HEK293 (cell line): ENCODE data around the gene ARL11.

Source experiments
- CTCF ChIA-PET: fragments of 350-600 bp; formaldehyde crosslinking; extraction: SDS; loops from one replicate; lab custom pipeline; 2021; ENCODE audit warnings: antibody characterized with exemption; lab: Yijun Ruan, JAX
- POLR2A ChIA-PET: fragments of 300-600 bp; formaldehyde crosslinking; extraction: SDS; loops from one replicate; lab custom pipeline; 2020; ENCODE audit warnings: antibody characterized with exemption, inconsistent platforms; lab: Yijun Ruan, JAX
- H3K27ac ChIP-seq: fragments of 200-500 bp; sonication (Bioruptor generic); 2 replicates; pipeline ENCODE4 v1.5.1; 2014; ENCODE audit warnings: low read depth, low read length, control low read depth, inconsistent platforms; ENCODE audit errors: extremely low read depth
- H3K36me3 ChIP-seq, 2 experiments: fragments of 200-500 bp in 1 of 2; sonication (Bioruptor generic) in 1 of 2; 1 replicate in 1 of 2; 2 replicates in 1 of 2; pipeline ENCODE4 v1.5.1; 2014 to 2017; ENCODE audit warnings: inconsistent platforms in 2 of 2, low read length in 2 of 2; ENCODE audit not compliant: control insufficient read depth in 2 of 2, insufficient read depth in 1 of 2
- H3K4me1 ChIP-seq: fragments of 200-500 bp; sonication (Bioruptor generic); 2 replicates; pipeline ENCODE4 v1.5.1; 2014; ENCODE audit warnings: mild to moderate bottlenecking, low read length, inconsistent platforms; ENCODE audit not compliant: control insufficient read depth, insufficient read depth
- H3K4me3 ChIP-seq: 2 replicates; pipeline ENCODE4 v1.5.1; 2011; ENCODE audit warnings: low read depth, mild to moderate bottlenecking, control low read depth, low read length, moderate library complexity
- H3K9me3 ChIP-seq: fragments of 200-500 bp; sonication (Bioruptor generic); 2 replicates; pipeline ENCODE4 v1.5.1; 2014; ENCODE audit warnings: low read depth, low read length, inconsistent platforms; ENCODE audit not compliant: control insufficient read depth, insufficient read depth
- HOXC10 ChIP-seq: sonication (generic); formaldehyde crosslinking; IDR thresholded peaks from 2 replicates; pipeline ENCODE4 v1.8.1; 2023; ENCODE audit warnings: mild to moderate bottlenecking, missing genetic modification reagents
- SP2 ChIP-seq: fragments of 450-650 bp; formaldehyde crosslinking; IDR thresholded peaks from 2 replicates; pipeline ENCODE4 v1.5.1; 2016; ENCODE audit warnings: missing biosample characterization, missing genetic modification characterization
- ZBTB17 ChIP-seq: fragments of 450-650 bp; formaldehyde crosslinking; IDR thresholded peaks from 2 replicates; pipeline ENCODE4 v1.5.1; 2016; ENCODE audit warnings: missing biosample characterization, missing genetic modification characterization
- ZBTB6 ChIP-seq: fragments of 450-650 bp; formaldehyde crosslinking; IDR thresholded peaks from 2 replicates; pipeline ENCODE4 v1.5.1; 2017; ENCODE audit warnings: missing biosample characterization, missing genetic modification characterization
- ZBTB8A ChIP-seq: fragments of 450-650 bp; formaldehyde crosslinking; IDR thresholded peaks from 2 replicates; pipeline ENCODE4 v1.5.1; 2016; ENCODE audit warnings: missing biosample characterization, missing genetic modification characterization
- ZFP69B ChIP-seq: fragments of 450-650 bp; formaldehyde crosslinking; IDR thresholded peaks from 2 replicates; pipeline ENCODE4 v1.5.1; 2016; ENCODE audit warnings: missing biosample characterization, missing genetic modification characterization
- ZNF175 ChIP-seq: fragments of 450-650 bp; formaldehyde crosslinking; IDR thresholded peaks from 2 replicates; pipeline ENCODE4 v1.5.1; 2016; ENCODE audit warnings: missing biosample characterization, missing genetic modification characterization
- ZNF311 ChIP-seq: fragments of 450-650 bp; formaldehyde crosslinking; IDR thresholded peaks from 2 replicates; pipeline ENCODE4 v1.5.1; 2017; ENCODE audit warnings: missing biosample characterization, missing genetic modification characterization, borderline replicate concordance
- ZNF324 ChIP-seq: fragments of 450-650 bp; formaldehyde crosslinking; IDR thresholded peaks from 2 replicates; pipeline ENCODE4 v1.5.1; 2016; ENCODE audit warnings: missing biosample characterization, missing genetic modification characterization
- ZNF335 ChIP-seq: fragments of 450-650 bp; formaldehyde crosslinking; conservative IDR thresholded peaks from 2 replicates; pipeline ENCODE4 v1.5.1; 2016; ENCODE audit warnings: missing biosample characterization, missing genetic modification characterization
- ZNF341 ChIP-seq: fragments of 450-650 bp; formaldehyde crosslinking; IDR thresholded peaks from 2 replicates; pipeline ENCODE4; 2016; ENCODE audit warnings: low read depth, missing biosample characterization, missing genetic modification characterization
- ZNF416 ChIP-seq: fragments of 450-650 bp; formaldehyde crosslinking; IDR thresholded peaks from 2 replicates; pipeline ENCODE4 v1.5.1; 2016; ENCODE audit warnings: missing biosample characterization, missing genetic modification characterization
- ZNF514 ChIP-seq: fragments of 450-650 bp; formaldehyde crosslinking; IDR thresholded peaks from 2 replicates; pipeline ENCODE4 v1.5.1; 2016; ENCODE audit warnings: missing biosample characterization, missing genetic modification characterization
- ZNF548 ChIP-seq: fragments of 450-650 bp; formaldehyde crosslinking; IDR thresholded peaks from 2 replicates; pipeline ENCODE4 v1.5.1; 2016; ENCODE audit warnings: missing biosample characterization, missing genetic modification characterization
- ZNF555 ChIP-seq: fragments of 450-650 bp; formaldehyde crosslinking; conservative IDR thresholded peaks from 2 replicates; pipeline ENCODE4 v1.5.1; 2017; ENCODE audit warnings: missing biosample characterization, mild to moderate bottlenecking, missing genetic modification characterization, inconsistent platforms
- ZNF580 ChIP-seq: fragments of 450-650 bp; formaldehyde crosslinking; IDR thresholded peaks from 2 replicates; pipeline ENCODE4 v1.5.1; 2016; ENCODE audit warnings: missing biosample characterization, missing genetic modification characterization
- ZNF610 ChIP-seq: fragments of 450-650 bp; formaldehyde crosslinking; IDR thresholded peaks from 2 replicates; pipeline ENCODE4 v1.5.1; 2016; ENCODE audit warnings: missing biosample characterization, missing genetic modification characterization, borderline replicate concordance
- ZNF645 ChIP-seq: fragments of 450-650 bp; formaldehyde crosslinking; IDR thresholded peaks from 2 replicates; pipeline ENCODE4; 2016; ENCODE audit warnings: missing biosample characterization, missing genetic modification characterization
- ZNF660 ChIP-seq: fragments of 450-650 bp; IDR thresholded peaks from 2 replicates; pipeline ENCODE4 v1.5.1; 2018; ENCODE audit warnings: missing biosample characterization, mild to moderate bottlenecking, missing genetic modification characterization
- ZNF701 ChIP-seq: fragments of 450-650 bp; formaldehyde crosslinking; IDR thresholded peaks from 2 replicates; pipeline ENCODE4 v1.5.1; 2016; ENCODE audit warnings: missing biosample characterization, missing genetic modification characterization
- ZNF768 ChIP-seq: fragments of 450-650 bp; formaldehyde crosslinking; IDR thresholded peaks from 2 replicates; pipeline ENCODE4 v1.5.1; 2018; ENCODE audit warnings: missing biosample characterization, mild to moderate bottlenecking, missing genetic modification characterization
- ZSCAN4 ChIP-seq: fragments of 450-650 bp; formaldehyde crosslinking; IDR thresholded peaks from 2 replicates; pipeline ENCODE4 v1.5.1; 2017; ENCODE audit warnings: missing biosample characterization, missing genetic modification characterization
- TF ChIP-seq, protein P1 (sequence below): IDR thresholded peaks from 2 replicates; pipeline ENCODE4 v1.6.1; 2011; ENCODE audit warnings: mild to moderate bottlenecking, low read depth, low read length, borderline replicate concordance
- TF ChIP-seq, protein P2 (sequence below): fragments of 450-650 bp; formaldehyde crosslinking; IDR thresholded peaks from 2 replicates; pipeline ENCODE4 v1.5.1; 2017; ENCODE audit warnings: missing biosample characterization, missing genetic modification characterization

The ARL11 gene

DNA sequence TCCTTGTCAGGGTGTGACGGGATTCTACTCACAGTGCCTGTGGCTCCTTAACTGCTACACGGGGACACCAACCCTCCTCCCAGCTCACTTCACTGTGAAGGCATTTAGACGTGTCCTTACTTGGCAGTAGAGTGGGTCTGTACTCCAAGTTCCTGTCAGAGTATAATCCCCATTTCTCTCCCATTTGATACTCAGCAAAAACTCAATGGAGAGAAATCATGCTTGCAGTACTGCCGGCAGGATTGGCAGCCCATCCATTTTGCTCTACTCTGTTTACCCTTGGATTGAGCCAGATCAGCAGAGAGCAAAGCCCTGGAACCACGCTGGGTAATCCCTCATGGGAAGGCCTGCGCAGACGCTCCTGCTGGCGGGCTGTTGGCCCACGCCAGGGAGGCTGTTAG lies 28.9 kb downstream of the ARL11 start:
- Histone ChIP-seq H3K36me3 (peaks cover 0 to 12% of the 10 kb centered on the region in 2 experiments; a peak in 2 of 3 replicates), H3K27ac (no peak overlapping the region), H3K4me1 (no peaks in the 10 kb centered on the region), H3K4me3 (no peak overlapping the region), H3K9me3 (no peaks in the 10 kb centered on the region)
- ChIA-PET CTCF (no interaction called here), POLR2A (no interaction called here)
- no peak for TF ChIP-seq ZSCAN4 (tag by site-specific recombination)
- TF ChIP-seq ZBTB8A = no peak
- no peak for TF ChIP-seq ZNF341
- no peak for TF ChIP-seq HOXC10 (CRISPR knock-in tag)
- no peak for TF ChIP-seq SP2 (tag by site-specific recombination)
- TF ChIP-seq ZNF701 = no peak
- TF ChIP-seq ZNF555 (tag by site-specific recombination) = no peak
- no peak for TF ChIP-seq ZNF768

- H3K4me1 ChIP-seq = no peaks in the 10 kb centered on the region
- peaks cover 0 to 30% of the 10 kb centered on the region in 2 experiments; a peak in 2 of 3 replicates for H3K36me3 ChIP-seq
- H3K27ac ChIP-seq = no peak overlapping the region
- TF ChIP-seq ZNF341 = no peak
- no peak for TF ChIP-seq ZSCAN4 (tag by site-specific recombination)
- TF ChIP-seq, protein P1, sequence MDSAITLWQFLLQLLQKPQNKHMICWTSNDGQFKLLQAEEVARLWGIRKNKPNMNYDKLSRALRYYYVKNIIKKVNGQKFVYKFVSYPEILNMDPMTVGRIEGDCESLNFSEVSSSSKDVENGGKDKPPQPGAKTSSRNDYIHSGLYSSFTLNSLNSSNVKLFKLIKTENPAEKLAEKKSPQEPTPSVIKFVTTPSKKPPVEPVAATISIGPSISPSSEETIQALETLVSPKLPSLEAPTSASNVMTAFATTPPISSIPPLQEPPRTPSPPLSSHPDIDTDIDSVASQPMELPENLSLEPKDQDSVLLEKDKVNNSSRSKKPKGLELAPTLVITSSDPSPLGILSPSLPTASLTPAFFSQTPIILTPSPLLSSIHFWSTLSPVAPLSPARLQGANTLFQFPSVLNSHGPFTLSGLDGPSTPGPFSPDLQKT = no peak
- TF ChIP-seq, protein P2, sequence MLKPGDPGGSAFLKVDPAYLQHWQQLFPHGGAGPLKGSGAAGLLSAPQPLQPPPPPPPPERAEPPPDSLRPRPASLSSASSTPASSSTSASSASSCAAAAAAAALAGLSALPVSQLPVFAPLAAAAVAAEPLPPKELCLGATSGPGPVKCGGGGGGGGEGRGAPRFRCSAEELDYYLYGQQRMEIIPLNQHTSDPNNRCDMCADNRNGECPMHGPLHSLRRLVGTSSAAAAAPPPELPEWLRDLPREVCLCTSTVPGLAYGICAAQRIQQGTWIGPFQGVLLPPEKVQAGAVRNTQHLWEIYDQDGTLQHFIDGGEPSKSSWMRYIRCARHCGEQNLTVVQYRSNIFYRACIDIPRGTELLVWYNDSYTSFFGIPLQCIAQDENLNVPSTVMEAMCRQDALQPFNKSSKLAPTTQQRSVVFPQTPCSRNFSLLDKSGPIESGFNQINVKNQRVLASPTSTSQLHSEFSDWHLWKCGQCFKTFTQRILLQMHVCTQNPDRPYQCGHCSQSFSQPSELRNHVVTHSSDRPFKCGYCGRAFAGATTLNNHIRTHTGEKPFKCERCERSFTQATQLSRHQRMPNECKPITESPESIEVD (tag by site-specific recombination) = no peak
- TF ChIP-seq ZFP69B (tag by site-specific recombination) = no peak
- no peak for TF ChIP-seq ZBTB17 (tag by site-specific recombination)
- no peaks in the 10 kb centered on the region for H3K9me3 ChIP-seq
- ChIA-PET CTCF (no interaction called here), POLR2A (no interaction called here)
- no peak overlapping the region for H3K4me3 ChIP-seq
Observed at GRCh38 chr13:49664606-49665005, 36.3 kb downstream of the ARL11 start.

DNA sequence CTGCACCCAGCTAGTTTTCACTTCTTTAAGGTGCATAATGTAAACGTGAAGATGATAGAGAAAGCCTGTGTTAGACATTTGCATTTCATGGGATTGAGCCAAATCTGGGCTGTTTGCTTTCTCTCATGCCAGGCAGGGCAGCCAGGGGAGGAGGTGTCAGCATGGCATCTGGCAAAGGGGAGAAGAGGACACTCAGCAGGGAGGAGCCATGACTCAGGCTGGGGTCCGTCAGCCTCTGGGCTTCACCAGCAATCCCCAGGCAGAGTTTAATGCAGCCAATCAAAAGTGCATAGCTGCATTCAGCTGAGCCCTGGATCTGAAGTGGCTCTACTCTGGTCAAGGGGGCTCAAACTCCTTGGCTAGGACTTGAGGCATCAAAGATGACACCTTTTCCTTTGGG lies 39.5 kb downstream of the ARL11 start:
- no peak overlapping the region for H3K4me3 ChIP-seq
- H3K9me3 ChIP-seq = no peaks in the 10 kb centered on the region
- POLR2A ChIA-PET = no interaction called here
- no peaks in the 10 kb centered on the region; the same call in 1 of the 2 replicates for H3K4me1 ChIP-seq
- CTCF ChIA-PET = interaction anchor here (0.6 to 1.0 kb wide), 2 partner anchors 98 to 181 kb away, joined by 3 read pairs; no protein-coding TSS in a partner anchor
- TF ChIP-seq ZNF311 (no peak), ZNF660 (no peak), ZNF324 (tag by site-specific recombination) (no peak), ZNF610 (no peak), ZNF335 (tag by site-specific recombination) (no peak), ZNF645 (tag by site-specific recombination) (no peak), ZNF175 (no peak), ZNF416 (no peak), ZNF514 (tag by site-specific recombination) (no peak), ZNF548 (tag by site-specific recombination) (no peak), ZBTB6 (no peak), ZNF580 (tag by site-specific recombination) (no peak), HOXC10 (CRISPR knock-in tag) (no peak)
- H3K27ac ChIP-seq = no peak overlapping the region
- H3K36me3 ChIP-seq = peaks cover 0 to 18% of the 10 kb centered on the region in 2 experiments; a peak in 2 of 3 replicates
